Liver (tissue), 9 donors: Measurements from ENCODE around the gene EMC1. TPM values are rescaled to one million over a fixed set of nuclear protein-coding genes. Genes with fewer than 3 reads are reported as not detected.
A peak's percentile ranks its signal among the peaks of the same experiment; 100 is the strongest.

Experiments used
- DNase-seq: peaks from one replicate; pipeline ENCODE4 v3.0.0-alpha.2; 2017; ENCODE audit warnings: low spot score
- H3K27ac ChIP-seq, 2 donors: one replicate each; pipeline ENCODE4 v1.7.0; 2013; ENCODE audit warnings: inconsistent platforms in 2 of 2, low read length in 2 of 2, control low read depth in 1 of 2, low read depth in 1 of 2, mild to moderate bottlenecking in 1 of 2
- H3K27me3 ChIP-seq, 4 donors: one replicate each; pipeline versions ENCODE4 v1.6.1 to v1.7.0; 2013; ENCODE audit warnings: low read length in 3 of 4, inconsistent platforms in 1 of 4, mild to moderate bottlenecking in 1 of 4, moderate library complexity in 1 of 4; ENCODE audit not compliant: control insufficient read depth in 4 of 4, insufficient read depth in 4 of 4
- H3K36me3 ChIP-seq, 4 donors: one replicate each; pipeline versions ENCODE4 v1.6.1 to v1.7.0; 2013; ENCODE audit warnings: low read length in 3 of 4, mild to moderate bottlenecking in 3 of 4, low read depth in 1 of 4, moderate library complexity in 1 of 4; ENCODE audit not compliant: control insufficient read depth in 4 of 4, insufficient read depth in 3 of 4
- H3K4me1 ChIP-seq, 4 donors: one replicate each; pipeline versions ENCODE4 v1.6.1 to v1.7.0; 2013; ENCODE audit warnings: low read length in 3 of 4, mild to moderate bottlenecking in 3 of 4, moderate library complexity in 1 of 4; ENCODE audit not compliant: control insufficient read depth in 4 of 4, insufficient read depth in 4 of 4
- H3K4me3 ChIP-seq, 3 donors: one replicate each; pipeline versions ENCODE4 v1.6.1 to v1.7.0; 2013; ENCODE audit warnings: low read length in 3 of 3, control low read depth in 1 of 3, low read depth in 1 of 3, mild to moderate bottlenecking in 1 of 3
- H3K9ac ChIP-seq, 2 donors: one replicate each; pipeline ENCODE4 v1.7.0; 2013; ENCODE audit warnings: low read length in 2 of 2, mild to moderate bottlenecking in 2 of 2, moderate library complexity in 2 of 2, control low read depth in 1 of 2, low read depth in 1 of 2
- H3K9me3 ChIP-seq, 4 donors: one replicate each; pipeline versions ENCODE4 v1.6.1 to v1.7.0; 2013; ENCODE audit warnings: low read length in 3 of 4; ENCODE audit not compliant: control insufficient read depth in 4 of 4
- ATF3 ChIP-seq: IDR thresholded peaks from 2 replicates; pipeline ENCODE4 v1.6.1; 2016; ENCODE audit warnings: antibody characterized with exemption
- CTCF ChIP-seq: fragments of 150-350 bp; IDR thresholded peaks from 2 replicates; pipeline ENCODE4 v1.5.1; 2017; ENCODE audit warnings: improper control_type of control experiment, low read depth, low read length; ENCODE audit not compliant: missing input control
- FOXA1 ChIP-seq: IDR thresholded peaks from 2 replicates; pipeline ENCODE4 v1.6.1; 2016; ENCODE audit warnings: antibody characterized with exemption
- FOXA2 ChIP-seq: IDR thresholded peaks from 2 replicates; pipeline ENCODE4 v1.6.1; 2016; ENCODE audit warnings: antibody characterized with exemption
- HNF4A ChIP-seq, 2 donors: conservative IDR thresholded peaks; 2 replicates each; pipeline ENCODE4 v1.6.1; 2016; ENCODE audit warnings: antibody characterized with exemption in 2 of 2, mild to moderate bottlenecking in 2 of 2
- HNF4G ChIP-seq: IDR thresholded peaks from 2 replicates; pipeline ENCODE4 v1.6.1; 2016; ENCODE audit warnings: antibody characterized with exemption
- JUND ChIP-seq, 2 donors: IDR thresholded peaks; 2 replicates each; pipeline ENCODE4 v1.6.1; 2016; ENCODE audit warnings: antibody characterized with exemption in 2 of 2
- MAX ChIP-seq: IDR thresholded peaks from 2 replicates; pipeline ENCODE4 v1.6.1; 2016; ENCODE audit warnings: antibody characterized with exemption
- RAD21 ChIP-seq, 2 donors: IDR thresholded peaks; 2 replicates each; pipeline ENCODE4 v1.6.1; 2016; ENCODE audit warnings: antibody characterized with exemption in 2 of 2, mild to moderate bottlenecking in 2 of 2
- RXRA ChIP-seq, 2 donors: IDR thresholded peaks; 2 replicates each; pipeline ENCODE4 v1.6.1; 2017 to 2018; ENCODE audit warnings: antibody characterized with exemption in 2 of 2, mild to moderate bottlenecking in 1 of 2
- WGBS: extraction: QIAGEN DNeasy Blood & Tissue Kit; methylation state at CpG from one replicate; pipeline ENCODE4 v1.1.7; 2013; 5-methylcytosine and 5-hydroxymethylcytosine counted together
- polyA plus RNA-seq, 2 donors: library from polyadenylated mRNA; stranded (reverse) in 1 of 2; unstranded in 1 of 2; fragments of 200-250 nt in 1 of 2; fragments of >200 nt in 1 of 2; fragmentation: Nextera tagmentation in 1 of 2; extraction: Ambion mirVana in 1 of 2; gene quantifications; one replicate each; pipeline versions ENCODE4 v1.2.1 to v1.2.3, GENCODE V29; 2013 to 2015
- total RNA-seq, 2 donors: library from RNA; depleted of rRNA; stranded (reverse); fragments of >200 nt; gene quantifications; one replicate each; pipeline ENCODE4 v1.2.3, GENCODE V29; 2014
- donor health status: healthy.
- donor health status: healthy.
- donor health status: healthy.
- donor health status: healthy.
- donor health status: healthy.

EMC1 gene
- total and polyA plus RNA-seq, 4 donors: 8.0 to 33.6 (median 14.8) TPM

DNA sequence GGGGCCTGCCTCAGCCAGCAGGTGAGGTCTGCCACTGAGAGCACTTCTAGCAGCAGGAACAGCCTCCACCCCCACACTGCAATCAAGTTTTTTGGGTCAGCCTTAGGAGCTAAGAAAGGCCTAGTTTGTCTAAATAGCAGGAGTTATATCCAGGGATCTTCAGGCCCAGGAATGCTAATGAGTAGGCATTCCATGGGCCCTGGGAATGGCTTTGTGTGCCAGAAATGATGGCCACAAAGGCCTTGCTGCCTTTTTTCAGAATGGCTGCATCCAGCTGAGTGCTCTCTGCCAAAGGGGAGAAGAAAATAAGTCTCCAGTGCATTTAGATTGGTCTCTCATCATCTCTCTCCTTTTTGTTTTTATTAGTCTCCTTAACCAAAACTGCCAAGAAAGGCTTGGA is 3.1 kb upstream of the EMC1 start:
- Histone ChIP-seq H3K4me3 (no peak overlapping the region), H3K36me3 (peaks cover 4 to 38% (median 19%) of the 10 kb centered on the region in 4 donors), H3K9me3 (no peaks in the 10 kb centered on the region), H3K27me3 (no peaks in the 10 kb centered on the region), H3K9ac (no peak overlapping the region), H3K27ac (no peak overlapping the region), H3K4me1 (peaks cover 8 to 31% (median 23%) of the 10 kb centered on the region in 4 donors)
- TF ChIP-seq MAX: no peak
- DNase-seq: no peak

GRCh38 chr1:19250629-19251304 is 557 bp downstream of the EMC1 start:
- Histone ChIP-seq H3K9me3 (no peaks in the 10 kb centered on the region), H3K4me1 (peaks cover 8 to 31% (median 23%) of the 10 kb centered on the region in 4 donors), H3K9ac (peak overlapping the region; percentile 93 to 98), H3K36me3 (peaks cover 0 to 4% (median 2%) of the 10 kb centered on the region in 4 donors), H3K4me3 (peak overlapping the region; percentile 83 to 92 (median 92)), H3K27ac (peak overlapping the region; percentile 95 to 100), H3K27me3 (no peaks in the 10 kb centered on the region)
- WGBS: 11% methylated on average over 14 of the region's 14 CpGs
- peak in 1 of 2 donors; percentile 16 for TF ChIP-seq RXRA (IDR thresholded peaks at IDR 0.05)
- no peak for TF ChIP-seq HNF4G
- peak in 1 of 2 donors; percentile 25 for TF ChIP-seq HNF4A (conservative IDR thresholded peaks at IDR 0.05)
- DNase-seq: no peak

DNA sequence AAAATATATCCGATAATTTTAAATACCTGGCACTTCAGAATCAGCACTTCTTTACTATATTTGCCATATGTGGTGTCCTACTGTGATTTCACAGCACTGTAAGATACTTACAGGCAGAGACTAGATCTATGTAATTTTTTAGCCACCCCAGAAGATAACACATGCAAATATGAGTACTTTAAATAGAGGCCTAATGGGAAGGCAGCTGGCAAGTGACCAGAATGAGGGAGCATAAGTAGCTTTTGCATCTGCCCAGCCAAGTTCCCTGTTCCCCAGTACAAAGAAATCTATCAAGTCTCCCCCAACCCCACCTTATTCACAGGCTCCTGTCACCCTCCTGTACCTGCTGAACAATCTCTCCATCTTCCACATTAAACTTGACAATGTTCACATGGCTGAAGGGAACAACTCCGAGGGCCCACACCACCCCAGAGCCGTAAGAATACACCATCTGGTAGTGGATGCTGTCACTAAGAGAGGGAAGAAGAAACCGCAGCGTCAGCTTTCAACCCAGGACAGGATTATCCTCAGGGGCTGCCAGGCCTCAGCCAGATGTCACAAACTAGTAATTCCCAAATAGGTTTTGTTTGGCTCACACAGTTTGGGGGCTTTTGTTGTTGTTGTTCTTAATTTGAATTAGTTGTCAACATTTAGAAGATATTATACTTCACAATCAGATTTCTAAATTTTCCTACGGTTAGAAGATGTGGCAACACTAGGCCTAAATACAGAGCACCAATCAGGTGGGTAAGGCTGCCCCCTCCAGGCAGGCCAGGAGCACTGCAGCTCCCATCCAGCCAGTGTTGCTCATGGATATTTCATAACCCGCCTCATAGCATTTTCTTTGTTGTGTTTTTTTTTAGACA is 10.4 kb downstream of the EMC1 start:
- Histone ChIP-seq H3K4me1 (no peaks in the 10 kb centered on the region), H3K9me3 (no peaks in the 10 kb centered on the region), H3K36me3 (peaks cover 15 to 78% (median 57%) of the 10 kb centered on the region in 4 donors), H3K27ac (no peak overlapping the region), H3K27me3 (no peaks in the 10 kb centered on the region), H3K9ac (peak overlapping the region in 1 of 2 donors; percentile 9), H3K4me3 (no peak overlapping the region)
- 69% methylated on average over 7 of the region's 7 CpGs for WGBS
- DNase-seq: peak; percentile 72
- no peak for TF ChIP-seq ATF3
- TF ChIP-seq FOXA1: no peak
- no peak for TF ChIP-seq JUND (IDR thresholded peaks at IDR 0.05)
- TF ChIP-seq CTCF: peak; percentile 97
- TF ChIP-seq MAX: no peak
- peak; percentile 89 to 97 for TF ChIP-seq RAD21 (IDR thresholded peaks at IDR 0.05)
- no peak for TF ChIP-seq FOXA2
